ENCODE measurements around the gene TRIP13.
"Not testable (repeated sequence)": the region's sequence is repeated elsewhere in the genome, so short reads cannot be mapped to it uniquely, and the experiment has no call there.

Gene TRIP13

GRCh38 chr5:921456-922435 lies 29.1 kb downstream of the TRIP13 start:
- DNase-seq (ENCODE audit: low spot score), result no peak

GRCh38 chr5:922436-923280 lies 30.0 kb downstream of the TRIP13 start:
- no peak for DNase-seq (ENCODE audit: low spot score)

GRCh38 chr5:923281-923873 lies 30.7 kb downstream of the TRIP13 start:
- DNase-seq (ENCODE audit: low spot score), result peak; percentile 72

- no peak for DNase-seq (ENCODE audit: low spot score)
Observed at GRCh38 chr5:926417-927171, 33.9 kb downstream of the TRIP13 start.

- DNase-seq (ENCODE audit: low spot score), result no peak
Observed at GRCh38 chr5:927172-928015, 34.7 kb downstream of the TRIP13 start.

GRCh38 chr5:929182-929581 lies 36.5 kb downstream of the TRIP13 start:
- not testable (repeated sequence) for DNase-seq (ENCODE audit: low spot score)

- DNase-seq (ENCODE audit: low spot score), result no peak
Observed at GRCh38 chr5:929596-929995, 36.9 kb downstream of the TRIP13 start.

GRCh38 chr5:930866-931265 lies 38.2 kb downstream of the TRIP13 start:
- no peak for DNase-seq (ENCODE audit: low spot score)

GRCh38 chr5:931570-932145 lies 39.0 kb downstream of the TRIP13 start:
- no peak for DNase-seq (ENCODE audit: low spot score)

- DNase-seq (ENCODE audit: low spot score), result no peak
Observed at GRCh38 chr5:932151-932627, 39.5 kb downstream of the TRIP13 start.

GRCh38 chr5:932628-933250 lies 40.1 kb downstream of the TRIP13 start:
- no peak for DNase-seq (ENCODE audit: low spot score)

GRCh38 chr5:933251-933861 lies 40.7 kb downstream of the TRIP13 start:
- DNase-seq (ENCODE audit: low spot score), result no peak

- DNase-seq (ENCODE audit: low spot score), result not testable (repeated sequence)
Observed at GRCh38 chr5:933951-934350, 41.3 kb downstream of the TRIP13 start.

GRCh38 chr5:934381-934967 lies 41.8 kb downstream of the TRIP13 start:
- not testable (repeated sequence) for DNase-seq (ENCODE audit: low spot score)

- DNase-seq (ENCODE audit: low spot score), result no peak
Observed at GRCh38 chr5:935510-936084, 42.9 kb downstream of the TRIP13 start.

- DNase-seq (ENCODE audit: low spot score), result no peak
Observed at GRCh38 chr5:936149-937144, 43.8 kb downstream of the TRIP13 start.

Data from kidney capillary endothelial cell (primary cell).